Measurements from ENCODE around the gene ZNF805. TPM values are rescaled to one million over a fixed set of nuclear protein-coding genes. Genes with fewer than 3 reads are reported as not detected.

ZNF805 gene
- total and polyA plus RNA-seq, 2 of the 13 experiments (the other 11 are each of a cell fraction or from before 2014, with no cell fraction given) = 5.1 to 12.8 TPM

DNA sequence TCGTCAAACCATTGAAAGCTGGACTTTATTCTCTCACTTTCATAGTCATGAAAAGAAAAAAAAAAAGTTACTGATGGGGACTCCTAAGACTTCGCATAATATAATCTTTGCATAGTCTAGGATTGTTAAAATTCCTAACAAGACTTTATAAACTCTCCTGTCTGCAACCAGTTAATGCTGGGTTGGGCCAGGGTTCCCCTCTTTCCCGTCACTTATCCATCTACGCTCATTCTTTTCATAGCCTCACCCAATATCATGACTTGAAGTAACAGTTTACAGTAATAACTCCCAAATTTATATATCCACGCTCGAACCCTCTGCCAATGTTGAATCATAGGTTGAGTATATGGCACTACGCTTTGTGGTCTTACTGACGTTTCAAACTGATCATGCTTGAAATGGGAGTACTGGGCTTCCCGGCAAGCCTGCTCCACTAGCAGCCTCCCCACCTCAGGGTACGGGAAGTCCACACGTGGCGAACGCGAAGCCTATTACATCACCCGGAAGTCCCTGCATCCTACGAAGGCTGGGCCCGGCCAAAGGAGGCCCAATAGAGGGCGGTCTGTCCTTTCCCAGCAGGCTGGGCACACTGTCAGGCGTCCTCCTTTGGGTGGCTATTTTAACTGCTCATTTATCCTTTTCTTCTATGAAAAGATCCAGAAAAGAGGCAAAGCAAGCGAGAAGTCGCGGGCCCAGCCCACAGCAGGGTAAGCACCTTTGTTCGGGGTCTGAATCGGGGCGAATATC is 39.2 kb downstream of the ZNF805 start (continued):
- peak; percentile 74; the same call in 1 of the 2 replicates for TF ChIP-seq ZSCAN5A (CRISPR knock-in tag; IDR thresholded peaks at IDR 0.05; ENCODE audit: borderline replicate concordance)
- TF ChIP-seq ZNF24 (IDR thresholded peaks at IDR 0.05) = no peak
- no peak for TF ChIP-seq PAWR (CRISPR knock-in tag; IDR thresholded peaks at IDR 0.05; ENCODE audit: borderline replicate concordance)
- no peak for TF ChIP-seq ZNF138 (CRISPR knock-in tag; IDR thresholded peaks at IDR 0.05; ENCODE audit: low read depth)
- TF ChIP-seq ZNF644 (CRISPR knock-in tag; IDR thresholded peaks at IDR 0.05; ENCODE audit: low read depth) = 0 out of 2 replicates have a peak, but pooled peaks have one; percentile 26
- TF ChIP-seq TERF1 (CRISPR knock-in tag; IDR thresholded peaks at IDR 0.05) = no peak
- TF ChIP-seq ZBTB44 (CRISPR knock-in tag; IDR thresholded peaks at IDR 0.05) = peak; percentile 79; the same call in 1 of the 2 replicates
- TF ChIP-seq, protein P1, sequence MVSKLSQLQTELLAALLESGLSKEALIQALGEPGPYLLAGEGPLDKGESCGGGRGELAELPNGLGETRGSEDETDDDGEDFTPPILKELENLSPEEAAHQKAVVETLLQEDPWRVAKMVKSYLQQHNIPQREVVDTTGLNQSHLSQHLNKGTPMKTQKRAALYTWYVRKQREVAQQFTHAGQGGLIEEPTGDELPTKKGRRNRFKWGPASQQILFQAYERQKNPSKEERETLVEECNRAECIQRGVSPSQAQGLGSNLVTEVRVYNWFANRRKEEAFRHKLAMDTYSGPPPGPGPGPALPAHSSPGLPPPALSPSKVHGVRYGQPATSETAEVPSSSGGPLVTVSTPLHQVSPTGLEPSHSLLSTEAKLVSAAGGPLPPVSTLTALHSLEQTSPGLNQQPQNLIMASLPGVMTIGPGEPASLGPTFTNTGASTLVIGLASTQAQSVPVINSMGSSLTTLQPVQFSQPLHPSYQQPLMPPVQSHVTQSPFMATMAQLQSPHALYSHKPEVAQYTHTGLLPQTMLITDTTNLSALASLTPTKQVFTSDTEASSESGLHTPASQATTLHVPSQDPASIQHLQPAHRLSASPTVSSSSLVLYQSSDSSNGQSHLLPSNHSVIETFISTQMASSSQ (IDR thresholded peaks at IDR 0.05; ENCODE audit: low read depth) = no peak
- TF ChIP-seq, protein P1 (CRISPR knock-in tag; IDR thresholded peaks at IDR 0.05; ENCODE audit: borderline replicate concordance) = peak; percentile 4; the same call in 1 of the 2 replicates
- TF ChIP-seq, protein P2, sequence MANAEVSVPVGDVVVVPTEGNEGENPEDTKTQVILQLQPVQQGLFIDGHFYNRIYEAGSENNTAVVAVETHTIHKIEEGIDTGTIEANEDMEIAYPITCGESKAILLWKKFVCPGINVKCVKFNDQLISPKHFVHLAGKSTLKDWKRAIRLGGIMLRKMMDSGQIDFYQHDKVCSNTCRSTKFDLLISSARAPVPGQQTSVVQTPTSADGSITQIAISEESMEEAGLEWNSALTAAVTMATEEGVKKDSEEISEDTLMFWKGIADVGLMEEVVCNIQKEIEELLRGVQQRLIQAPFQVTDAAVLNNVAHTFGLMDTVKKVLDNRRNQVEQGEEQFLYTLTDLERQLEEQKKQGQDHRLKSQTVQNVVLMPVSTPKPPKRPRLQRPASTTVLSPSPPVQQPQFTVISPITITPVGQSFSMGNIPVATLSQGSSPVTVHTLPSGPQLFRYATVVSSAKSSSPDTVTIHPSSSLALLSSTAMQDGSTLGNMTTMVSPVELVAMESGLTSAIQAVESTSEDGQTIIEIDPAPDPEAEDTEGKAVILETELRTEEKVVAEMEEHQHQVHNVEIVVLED (CRISPR knock-in tag; IDR thresholded peaks at IDR 0.05; ENCODE audit: borderline replicate concordance) = no peak
- TF ChIP-seq ZNF577 (CRISPR knock-in tag; IDR thresholded peaks at IDR 0.05; ENCODE audit: borderline replicate concordance, low read depth) = no peak
- no peak for TF ChIP-seq TRAFD1 (CRISPR knock-in tag; IDR thresholded peaks at IDR 0.05; ENCODE audit: borderline replicate concordance)
- TF ChIP-seq ZBTB7A (CRISPR knock-in tag; IDR thresholded peaks at IDR 0.05) = 0 out of 2 replicates have a peak, but pooled peaks have one; percentile 25
- 0 out of 2 replicates have a peak, but pooled peaks have one; percentile 31 for TF ChIP-seq SETDB1 (CRISPR knock-in tag; IDR thresholded peaks at IDR 0.05; ENCODE audit: borderline replicate concordance)
- no peak for TF ChIP-seq SAFB2 (CRISPR knock-in tag; IDR thresholded peaks at IDR 0.05; ENCODE audit: borderline replicate concordance, low read depth)

Measured in HepG2 (cell line).